Activated CD8-positive, alpha-beta memory T cell treated with anti-CD3 and anti-CD28 coated beads, Interleukin-2, amount 50 U/mL, for 1 hour (primary cell): ENCODE measurements around the gene ZSCAN5A.
"Not testable (repeated sequence)": the region's sequence is repeated elsewhere in the genome, so short reads cannot be mapped to it uniquely, and the experiment has no call there.

Source experiments
- DNase-seq: peaks from one replicate; pipeline ENCODE4 v3.0.0-alpha.2; 2020; ENCODE audit errors: extremely low read depth

ZSCAN5A gene

DNA sequence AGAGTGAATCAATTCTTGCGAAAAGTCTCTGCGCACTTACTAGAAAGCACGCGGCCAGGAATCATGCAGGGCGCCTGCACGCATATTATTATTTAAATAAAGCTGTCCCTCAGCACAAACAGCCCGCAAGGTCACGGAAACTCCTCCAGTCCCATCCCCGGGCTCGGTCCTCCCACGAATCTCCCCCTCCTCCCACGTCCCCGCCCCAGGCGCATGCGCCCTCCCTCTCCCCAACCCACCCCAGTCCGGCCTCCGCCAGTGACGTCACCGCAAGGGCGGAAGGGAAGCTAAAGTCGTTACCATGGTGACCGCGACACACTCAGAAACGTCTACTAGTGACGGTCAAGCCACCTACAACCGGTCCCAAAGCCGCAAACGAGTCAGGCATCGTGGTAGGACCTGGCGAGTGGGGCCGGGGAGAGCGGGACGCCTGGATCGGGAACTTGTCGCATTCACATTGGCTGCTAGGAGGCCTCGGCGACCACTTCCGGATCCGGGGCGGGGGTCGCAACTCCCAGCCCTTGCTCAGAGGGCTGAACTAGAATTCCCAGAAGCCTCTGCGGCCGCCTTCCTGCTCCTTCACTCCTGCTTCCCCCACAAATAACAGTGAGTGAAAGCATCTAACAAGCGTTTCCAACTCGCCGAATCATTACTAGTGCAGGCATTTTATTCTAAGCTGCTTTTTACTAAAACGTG, at the start of gene ZSCAN5A:
ZSCAN5A (minus strand) TSS at position 459 of the 696 bp plus-strand sequence. CDS start 89,793 bp downstream, outside the sequence.
- DNase-seq: peak; percentile 95

- no peak for DNase-seq
Observed at GRCh38 chr19:56360841-56361240, 46.2 kb upstream of the ZSCAN5A start.

- DNase-seq: no peak
Observed at GRCh38 chr19:56356944-56357343, 42.3 kb upstream of the ZSCAN5A start.

- no peak for DNase-seq
Observed at GRCh38 chr19:56355517-56355916, 40.9 kb upstream of the ZSCAN5A start.

DNA sequence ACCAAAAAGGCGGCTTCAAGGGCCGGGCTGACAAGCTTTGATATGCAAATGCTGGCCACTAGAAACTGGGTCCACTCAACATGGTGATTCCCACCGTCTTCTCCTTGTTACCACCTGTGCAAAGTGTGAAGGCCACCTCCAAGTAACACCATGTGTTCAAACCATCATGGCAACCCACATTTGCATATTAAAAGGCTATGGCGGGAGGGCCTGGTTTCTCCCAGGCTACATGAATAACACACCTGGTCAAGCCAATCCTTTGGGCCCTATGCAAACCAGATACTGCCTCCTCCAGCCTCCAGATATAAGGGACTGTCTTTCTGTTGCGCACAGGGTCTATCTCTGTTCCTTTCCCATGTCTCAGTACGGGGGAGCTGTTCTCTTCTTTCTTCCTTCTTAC, 36.6 kb upstream of the ZSCAN5A start:
- no peak for DNase-seq

GRCh38 chr19:56350416-56351045, 35.9 kb upstream of the ZSCAN5A start:
- peak; percentile 12 for DNase-seq

DNA sequence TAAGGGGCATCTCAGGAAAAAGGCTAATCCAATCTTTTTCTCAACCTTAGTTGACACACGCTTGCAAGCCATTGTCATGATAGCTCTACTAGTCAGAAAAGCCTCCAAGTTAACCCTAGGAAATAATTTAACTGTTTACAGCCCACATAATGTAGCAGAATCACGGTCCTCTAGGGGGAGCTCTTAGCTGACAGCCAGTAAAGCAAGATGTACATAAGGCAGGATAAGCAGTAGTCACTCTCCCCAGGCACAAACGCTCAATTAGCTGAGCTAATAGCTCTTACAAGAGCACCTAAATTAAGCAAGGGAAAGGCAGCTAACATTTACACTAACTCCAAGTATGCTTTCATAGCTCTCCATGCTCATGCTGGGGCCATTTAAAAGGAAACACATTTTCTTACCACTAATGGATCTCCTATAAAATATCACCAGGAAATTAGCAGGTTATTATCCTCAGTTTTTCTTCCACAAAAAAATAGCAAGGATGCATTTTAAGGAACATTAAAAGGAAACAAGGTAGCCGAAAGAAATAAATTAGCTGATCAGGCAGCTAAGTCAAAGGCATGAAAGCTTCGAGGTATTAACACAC, 33.7 kb upstream of the ZSCAN5A start:
- DNase-seq: no peak

- no peak for DNase-seq
Observed at GRCh38 chr19:56347163-56347778, 32.6 kb upstream of the ZSCAN5A start.

- no peak for DNase-seq
Observed at GRCh38 chr19:56341948-56342347, 27.3 kb upstream of the ZSCAN5A start.

- DNase-seq: not testable (repeated sequence)
Observed at GRCh38 chr19:56339031-56339430, 24.4 kb upstream of the ZSCAN5A start.

DNA sequence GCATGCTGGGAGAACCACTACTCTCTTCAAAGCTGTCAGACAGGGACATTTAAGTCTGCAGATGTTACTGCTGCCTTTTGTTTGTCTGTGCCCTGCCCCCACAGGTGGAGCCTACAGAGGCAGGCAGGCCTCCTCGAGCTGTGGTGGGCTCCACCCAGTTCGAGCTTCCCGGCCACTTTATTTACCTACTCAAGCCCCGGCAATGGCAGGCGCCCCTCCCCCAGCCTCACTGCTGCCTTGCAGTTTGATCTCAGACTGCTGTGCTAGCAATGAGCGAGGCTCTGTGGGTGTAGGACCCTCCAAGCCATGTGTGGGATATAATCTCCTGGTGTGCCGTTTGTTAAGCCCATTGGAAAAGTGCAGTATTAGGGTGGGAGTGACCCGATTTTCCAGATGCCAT, 22.4 kb upstream of the ZSCAN5A start:
- DNase-seq: not testable (repeated sequence)

GRCh38 chr19:56335371-56335770, 20.7 kb upstream of the ZSCAN5A start:
- DNase-seq: not testable (repeated sequence)

DNA sequence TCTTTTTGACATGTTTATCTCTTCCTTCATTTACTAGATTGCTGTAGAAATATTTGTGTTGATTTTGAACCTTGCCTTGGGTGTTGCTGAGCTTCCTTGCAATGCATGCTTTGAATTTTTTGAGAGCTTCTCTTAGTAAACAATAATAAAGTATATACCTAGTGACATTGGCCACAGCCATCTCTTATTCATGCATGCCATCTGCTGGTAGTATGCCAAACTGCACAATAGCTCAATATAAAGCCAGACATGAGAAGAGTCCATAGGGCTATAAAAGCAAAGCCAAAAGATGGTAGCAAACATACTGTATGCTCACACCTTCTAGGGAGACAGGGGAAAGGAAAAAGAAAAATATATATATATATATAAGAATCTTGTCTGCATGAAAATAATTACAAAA, 18.9 kb upstream of the ZSCAN5A start:
- no peak for DNase-seq

- no peak for DNase-seq
Observed at GRCh38 chr19:56332695-56333094, 18.1 kb upstream of the ZSCAN5A start.

DNA sequence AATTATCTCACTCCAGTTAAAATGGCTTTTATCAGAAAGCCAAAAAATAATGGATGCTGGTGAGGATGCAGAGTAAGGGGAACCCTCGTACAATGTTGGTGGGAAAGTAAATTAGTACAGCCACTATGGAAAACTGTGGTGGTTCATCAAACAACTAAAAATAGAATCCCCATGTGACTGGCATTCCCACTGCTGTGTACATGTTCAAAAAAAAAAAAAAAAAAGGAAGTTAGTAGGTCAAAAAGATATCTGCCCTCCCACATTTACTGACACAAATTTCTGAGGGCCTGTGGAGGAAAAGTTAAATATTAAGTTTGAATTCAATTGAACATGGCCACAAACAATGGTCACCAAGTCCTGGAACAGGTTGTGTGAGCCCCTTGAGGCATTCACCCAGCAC, 9.8 kb upstream of the ZSCAN5A start:
- DNase-seq: no peak

- no peak for DNase-seq
Observed at GRCh38 chr19:56321989-56322440, 7.4 kb upstream of the ZSCAN5A start.

- no peak for DNase-seq
Observed at GRCh38 chr19:56321254-56321988, 6.8 kb upstream of the ZSCAN5A start.

- DNase-seq: no peak
Observed at GRCh38 chr19:56319991-56320390, 5.4 kb upstream of the ZSCAN5A start.

DNA sequence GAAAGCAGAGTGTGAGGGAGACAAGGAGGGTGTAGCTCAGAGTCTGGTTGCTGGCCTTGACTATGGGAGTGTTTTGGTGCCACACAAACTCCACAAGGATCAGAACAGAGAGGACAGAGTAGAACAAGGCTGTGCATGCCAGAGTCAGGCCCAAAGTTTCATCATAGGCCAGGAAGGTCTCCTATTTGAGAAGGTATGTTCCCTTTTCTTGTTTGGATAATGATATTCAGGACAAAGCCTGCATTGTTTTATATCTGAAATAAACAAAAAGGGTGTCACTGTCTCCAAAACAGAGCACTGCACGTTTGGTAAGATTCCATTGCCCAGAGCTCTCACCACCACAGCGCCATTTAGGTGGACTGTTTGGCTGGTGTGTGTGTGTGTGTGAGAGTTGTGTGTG, 3.1 kb upstream of the ZSCAN5A start:
- DNase-seq: no peak

DNA sequence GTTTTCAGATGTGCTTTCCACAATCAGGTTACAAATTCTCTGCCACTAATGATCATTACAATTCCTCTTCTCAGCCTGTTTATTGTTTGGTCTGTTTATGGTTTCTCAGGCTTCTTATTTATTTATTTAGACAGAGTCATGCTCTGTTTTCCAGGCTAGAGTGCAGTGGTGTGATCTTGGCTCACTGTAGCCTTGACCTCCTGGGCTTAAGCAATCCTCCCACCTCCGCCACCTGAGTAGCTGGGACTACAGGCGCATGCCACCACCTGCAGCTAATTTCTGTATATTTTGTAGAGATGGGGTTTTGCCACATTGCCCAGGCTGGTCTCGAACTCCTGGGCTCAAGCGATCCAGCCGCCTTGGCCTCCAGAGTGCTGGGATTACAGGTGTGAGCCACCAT, 2.1 kb upstream of the ZSCAN5A start:
- DNase-seq: no peak

GRCh38 chr19:56315077-56315828, 614 bp upstream of the ZSCAN5A start:
- DNase-seq: peak; percentile 86
